Fibroblast of mammary gland (primary cell): ENCODE measurements around the gene SLF2.
A peak's percentile ranks its signal among the peaks of the same experiment; 100 is the strongest.

ENCODE experiments used
- DNase-seq: peaks from one replicate; pipeline ENCODE4 v3.0.0-alpha.2; 2010; ENCODE audit warnings: low read depth
- H3K4me3 ChIP-seq: 2 replicates; pipeline ENCODE4 v1.5.1; 2011; ENCODE audit warnings: low read depth, mild to moderate bottlenecking, low read length, moderate library complexity; ENCODE audit not compliant: control insufficient read depth
- CTCF ChIP-seq: conservative IDR thresholded peaks from 2 replicates; pipeline ENCODE4 v1.5.1; 2011; ENCODE audit warnings: low read depth, low read length, inconsistent platforms; ENCODE audit not compliant: control insufficient read depth, insufficient read depth

Gene SLF2

DNA sequence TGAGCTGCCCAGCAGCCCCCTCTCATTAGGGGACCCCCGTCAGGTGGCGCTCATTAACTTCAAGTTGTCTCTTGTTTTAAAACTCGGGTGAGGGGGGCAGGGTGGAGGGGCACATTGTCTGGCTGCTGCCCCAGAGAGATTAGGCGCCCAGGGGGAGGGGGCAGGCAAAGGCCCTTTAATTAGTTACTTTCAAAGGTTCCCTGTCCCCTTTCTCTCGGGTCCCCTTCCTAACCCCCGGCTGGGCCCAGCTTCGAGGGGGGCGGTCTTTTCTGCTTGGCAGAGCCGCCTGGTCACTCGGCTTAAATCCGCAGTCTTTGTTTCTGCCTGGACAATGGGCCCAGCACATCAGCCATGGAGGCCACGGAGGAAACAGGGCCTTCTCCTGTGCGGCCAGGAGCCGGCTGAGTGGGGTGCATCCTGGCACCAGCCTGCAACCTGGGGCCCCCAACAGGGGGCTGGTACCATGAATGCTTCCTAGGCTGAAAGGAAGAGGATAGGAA lies 38.9 kb upstream of the SLF2 start:
- DNase-seq, result no peak
- no peak overlapping the region for H3K4me3 ChIP-seq
- TF ChIP-seq CTCF, result no peak

DNA sequence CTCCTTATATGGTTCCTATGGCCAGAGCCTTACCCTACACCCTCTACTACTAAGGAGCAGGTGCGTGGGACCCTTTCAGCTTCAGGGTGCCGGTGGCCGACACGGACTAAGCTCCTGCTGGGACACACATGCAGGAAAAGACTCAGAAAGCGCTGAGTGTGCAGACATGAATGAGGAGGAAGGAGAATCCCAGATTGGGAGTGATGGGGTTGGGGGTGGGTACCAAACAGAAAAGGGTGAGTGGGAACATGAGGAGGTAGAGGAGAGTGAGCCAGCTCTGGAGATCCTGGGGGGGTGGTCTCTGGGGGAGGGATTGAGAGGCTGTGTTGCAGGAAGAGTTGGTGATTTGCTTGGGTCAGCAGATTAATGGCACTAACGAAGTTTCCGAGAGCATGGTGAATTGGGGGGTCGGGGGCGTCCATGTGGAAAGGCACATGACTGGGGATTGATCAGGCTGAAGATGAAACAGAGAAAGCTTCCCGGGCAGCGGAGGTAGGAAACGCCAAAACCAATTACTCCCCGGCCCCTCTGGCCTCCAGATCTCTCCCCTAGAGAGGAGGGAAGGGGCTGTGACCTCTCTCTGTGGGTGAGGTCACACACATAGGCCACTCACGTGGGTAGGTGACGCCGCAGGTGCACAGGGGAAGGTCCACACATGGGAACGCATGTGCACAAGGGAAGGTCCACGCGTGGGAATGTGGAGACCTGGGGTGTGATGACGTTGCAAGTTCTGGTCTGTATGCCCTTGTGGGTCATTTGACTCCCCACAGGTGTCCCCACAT lies 37.9 kb upstream of the SLF2 start:
- DNase-seq, result no peak
- no peak overlapping the region for H3K4me3 ChIP-seq
- TF ChIP-seq CTCF, result no peak

DNA sequence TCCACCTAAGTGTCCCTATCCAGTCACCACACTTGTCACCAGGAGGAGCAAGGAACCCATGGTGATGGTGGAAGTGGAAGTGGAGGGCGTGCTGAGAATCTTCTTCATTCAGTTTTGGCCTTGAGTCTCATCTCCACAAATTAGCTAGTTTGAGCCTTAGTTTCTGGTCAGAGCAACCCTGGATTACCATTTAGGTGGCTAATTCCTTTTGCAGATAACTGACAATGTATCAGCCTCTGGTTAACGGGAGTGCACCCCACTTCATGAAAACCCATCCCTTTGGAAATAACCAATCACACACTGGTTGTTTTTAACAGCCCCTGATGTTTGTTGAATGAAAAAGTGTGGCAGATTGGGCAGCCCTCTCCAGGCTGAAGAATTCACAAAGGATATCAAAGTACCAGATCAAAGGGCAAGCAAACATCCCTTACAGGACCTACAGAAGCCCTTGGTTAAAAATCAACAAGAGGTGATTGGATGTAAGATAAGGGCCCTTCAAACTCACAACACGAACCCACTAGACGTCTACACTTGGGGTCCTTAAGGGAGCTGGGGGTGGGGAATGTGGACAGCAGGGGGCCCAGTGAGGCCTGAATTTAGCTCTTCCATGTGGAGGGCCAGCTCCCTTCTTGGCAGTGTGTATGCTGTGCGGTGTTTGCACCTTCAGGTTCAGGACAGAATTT lies 37.1 kb upstream of the SLF2 start:
- no peak overlapping the region for H3K4me3 ChIP-seq
- TF ChIP-seq CTCF, result no peak
- DNase-seq, result no peak

DNA sequence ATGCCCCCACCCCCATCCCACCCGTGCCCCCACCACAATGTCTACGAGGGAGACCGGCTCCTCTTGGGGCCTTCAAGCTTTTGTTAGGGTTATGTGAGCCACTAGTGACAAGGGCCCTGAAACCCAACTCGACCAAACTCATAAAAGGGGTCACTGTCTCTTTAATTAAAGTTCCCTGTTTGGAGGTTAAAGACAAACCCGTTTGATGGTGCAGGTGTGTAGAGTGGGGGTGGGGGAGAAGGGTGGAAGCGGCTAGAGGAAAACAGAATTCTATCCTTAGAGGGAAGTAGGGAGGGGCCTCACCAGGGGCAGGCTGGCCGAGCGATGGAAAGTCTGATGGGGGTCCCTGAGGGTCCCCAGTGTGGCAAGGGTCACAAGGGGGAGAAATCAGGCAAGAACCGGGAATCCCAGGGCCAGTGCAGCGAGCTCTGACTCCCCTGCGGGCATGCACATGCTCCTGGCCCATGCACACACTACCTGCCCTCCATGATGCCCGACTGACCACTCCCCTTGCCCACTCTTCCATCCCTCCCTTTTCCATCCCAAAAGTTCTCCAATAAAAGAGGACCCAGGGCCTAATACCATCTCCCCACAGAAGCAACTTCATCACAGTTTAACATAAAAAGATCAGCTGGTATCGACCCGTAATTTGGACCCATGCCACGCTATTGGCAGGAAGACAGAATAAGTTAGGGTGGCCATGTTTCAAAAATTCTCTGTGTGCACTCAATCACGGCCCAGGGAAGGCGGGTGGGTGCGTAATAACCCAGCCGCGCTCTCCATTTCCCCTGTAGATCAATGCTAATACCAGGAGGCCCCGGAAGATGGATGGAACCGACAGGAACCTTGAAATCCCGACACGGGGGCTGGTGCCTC lies 35.9 kb upstream of the SLF2 start:
- no peak for DNase-seq
- no peak overlapping the region for H3K4me3 ChIP-seq
- TF ChIP-seq CTCF, result no peak

GRCh38 chr10:100877461-100877850 lies 35.3 kb upstream of the SLF2 start:
- no peak for TF ChIP-seq CTCF
- DNase-seq, result no peak
- H3K4me3 ChIP-seq, result no peak overlapping the region

- peak; percentile 75 for DNase-seq
- no peak overlapping the region for H3K4me3 ChIP-seq
- TF ChIP-seq CTCF, result peak; percentile 84
These were observed 34.4 kb upstream of the SLF2 start for GRCh38 chr10:100878291-100878910.
